Measurements from ENCODE around the gene PAX3.

PAX3 gene

DNA sequence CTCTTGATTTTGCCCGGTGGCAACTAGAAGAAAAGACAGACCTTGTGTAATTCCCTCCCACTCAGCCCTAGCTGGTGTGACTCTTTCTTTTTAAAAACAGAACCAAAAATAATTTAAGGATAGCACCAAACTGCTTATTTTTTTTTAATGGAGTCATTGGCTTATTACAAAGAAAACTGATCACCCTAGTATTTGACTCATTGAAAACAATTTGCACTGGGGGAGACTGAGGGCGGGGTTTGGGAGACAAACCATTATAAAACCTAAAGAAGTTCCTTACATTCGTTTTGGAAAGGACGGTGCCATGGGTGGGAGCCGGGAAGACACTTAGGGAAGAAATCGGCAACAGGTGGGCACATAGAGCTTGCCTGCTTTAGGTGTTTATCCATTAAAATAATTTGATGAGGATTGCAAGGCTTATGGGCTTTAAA, 2.5 kb downstream of the PAX3 start:
- H3K27me3 ChIP-seq (ENCODE audit: low read length), result no peaks in the 10 kb centered on the region
- H3K36me3 ChIP-seq (ENCODE audit: low read length), result no peaks in the 10 kb centered on the region
- no peaks in the 10 kb centered on the region for H3K9me3 ChIP-seq (ENCODE audit: insufficient read depth, low read length)
- no peaks in the 10 kb centered on the region for H3F3A ChIP-seq (ENCODE audit: insufficient read depth)
- H4K20me1 ChIP-seq (ENCODE audit: low read depth, low read length), result no peaks in the 10 kb centered on the region
- H3K9ac ChIP-seq (ENCODE audit: low read length), result no peak overlapping the region
- no peak overlapping the region for H3K4me2 ChIP-seq (ENCODE audit: low read depth, low read length, poor library complexity, severe bottlenecking)
- no peaks in the 10 kb centered on the region for H3K9me2 ChIP-seq (replicated peaks; ENCODE audit: insufficient read depth, low read length)
- TF ChIP-seq, protein P1, sequence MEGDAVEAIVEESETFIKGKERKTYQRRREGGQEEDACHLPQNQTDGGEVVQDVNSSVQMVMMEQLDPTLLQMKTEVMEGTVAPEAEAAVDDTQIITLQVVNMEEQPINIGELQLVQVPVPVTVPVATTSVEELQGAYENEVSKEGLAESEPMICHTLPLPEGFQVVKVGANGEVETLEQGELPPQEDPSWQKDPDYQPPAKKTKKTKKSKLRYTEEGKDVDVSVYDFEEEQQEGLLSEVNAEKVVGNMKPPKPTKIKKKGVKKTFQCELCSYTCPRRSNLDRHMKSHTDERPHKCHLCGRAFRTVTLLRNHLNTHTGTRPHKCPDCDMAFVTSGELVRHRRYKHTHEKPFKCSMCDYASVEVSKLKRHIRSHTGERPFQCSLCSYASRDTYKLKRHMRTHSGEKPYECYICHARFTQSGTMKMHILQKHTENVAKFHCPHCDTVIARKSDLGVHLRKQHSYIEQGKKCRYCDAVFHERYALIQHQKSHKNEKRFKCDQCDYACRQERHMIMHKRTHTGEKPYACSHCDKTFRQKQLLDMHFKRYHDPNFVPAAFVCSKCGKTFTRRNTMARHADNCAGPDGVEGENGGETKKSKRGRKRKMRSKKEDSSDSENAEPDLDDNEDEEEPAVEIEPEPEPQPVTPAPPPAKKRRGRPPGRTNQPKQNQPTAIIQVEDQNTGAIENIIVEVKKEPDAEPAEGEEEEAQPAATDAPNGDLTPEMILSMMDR (IDR thresholded peaks at IDR 0.05; ENCODE audit: insufficient read depth, low read length, poor library complexity, severe bottlenecking), result no peak
- no peak for TF ChIP-seq EZH2phosphoT487 (conservative IDR thresholded peaks at IDR 0.05; ENCODE audit: low read length)
- H3K4me3 ChIP-seq (ENCODE audit: insufficient read depth, low read length, poor library complexity, severe bottlenecking), result no peak overlapping the region
- H3K27ac ChIP-seq (ENCODE audit: low read depth, low read length), result no peak overlapping the region
- H2AFZ ChIP-seq (ENCODE audit: low read depth, low read length, severe bottlenecking), result no peak overlapping the region
- no peaks in the 10 kb centered on the region for H3K79me2 ChIP-seq (ENCODE audit: insufficient read depth, low read length)

DNA sequence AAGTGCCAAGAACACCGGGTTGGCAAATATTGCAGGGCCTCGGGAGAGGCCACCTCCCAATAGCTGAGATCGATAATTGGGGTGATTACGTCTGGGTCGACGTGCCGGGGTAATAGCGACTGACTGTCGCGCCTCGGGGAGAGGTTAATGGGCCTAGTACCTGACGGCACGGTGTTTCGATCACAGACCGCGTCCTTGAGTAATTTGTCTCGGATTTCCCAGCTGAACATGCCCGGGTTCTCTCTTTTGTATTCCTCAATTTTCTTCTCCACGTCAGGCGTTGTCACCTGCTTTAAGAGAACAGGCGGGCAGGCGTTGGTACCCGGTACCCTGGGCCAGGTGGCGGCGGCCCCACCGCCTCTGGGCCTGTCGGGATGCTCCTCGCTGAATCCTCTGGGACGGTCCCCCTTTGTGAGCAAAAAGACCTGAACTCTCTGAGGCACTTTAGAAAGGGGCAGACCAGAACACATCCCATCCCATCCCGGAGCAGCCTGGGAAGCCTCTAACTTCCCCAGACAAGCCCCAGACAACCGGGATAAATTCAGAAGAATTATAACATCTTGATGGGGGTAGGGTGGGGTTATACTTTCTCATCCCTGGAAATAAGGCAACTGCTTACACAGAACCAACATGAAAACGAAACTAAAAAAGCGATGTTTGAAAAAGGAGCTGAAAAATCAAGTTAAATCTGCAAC, 3.3 kb downstream of the PAX3 start:
- no peaks in the 10 kb centered on the region for H3F3A ChIP-seq (ENCODE audit: insufficient read depth)
- H4K20me1 ChIP-seq (ENCODE audit: low read depth, low read length), result no peaks in the 10 kb centered on the region
- no peaks in the 10 kb centered on the region for H3K9me3 ChIP-seq (ENCODE audit: insufficient read depth, low read length)
- H3K9me2 ChIP-seq (replicated peaks; ENCODE audit: insufficient read depth, low read length), result no peaks in the 10 kb centered on the region
- no peak for TF ChIP-seq EZH2phosphoT487 (conservative IDR thresholded peaks at IDR 0.05; ENCODE audit: low read length)
- TF ChIP-seq, protein P1 (IDR thresholded peaks at IDR 0.05; ENCODE audit: insufficient read depth, low read length, poor library complexity, severe bottlenecking), result no peak
- H3K4me2 ChIP-seq (ENCODE audit: low read depth, low read length, poor library complexity, severe bottlenecking), result no peak overlapping the region
- H3K79me2 ChIP-seq (ENCODE audit: insufficient read depth, low read length), result no peaks in the 10 kb centered on the region
- no peak overlapping the region for H3K9ac ChIP-seq (ENCODE audit: low read length)
- no peak overlapping the region for H2AFZ ChIP-seq (ENCODE audit: low read depth, low read length, severe bottlenecking)
- no peak overlapping the region for H3K27ac ChIP-seq (ENCODE audit: low read depth, low read length)
- H3K36me3 ChIP-seq (ENCODE audit: low read length), result no peaks in the 10 kb centered on the region
- H3K4me3 ChIP-seq (ENCODE audit: insufficient read depth, low read length, poor library complexity, severe bottlenecking), result no peak overlapping the region
- no peaks in the 10 kb centered on the region for H3K27me3 ChIP-seq (ENCODE audit: low read length)

DNA sequence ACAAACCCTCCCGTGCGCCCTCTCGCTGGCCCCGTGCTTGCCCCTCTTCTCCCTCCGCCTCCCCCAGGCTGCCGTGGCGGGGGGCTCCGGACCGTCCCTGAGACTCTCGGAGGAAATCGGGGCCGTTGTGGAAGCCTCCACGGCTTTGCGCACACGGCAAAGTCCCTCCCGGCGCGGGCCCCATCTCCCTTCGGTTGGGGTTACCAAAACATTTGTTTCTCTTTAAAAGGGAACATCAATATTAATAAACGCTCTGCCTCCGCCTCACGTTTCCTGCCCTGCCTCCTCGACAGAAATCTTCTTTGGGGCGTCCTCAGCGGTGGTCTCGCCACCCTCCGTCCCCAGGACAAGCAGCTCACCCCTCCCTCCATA, 3.8 kb downstream of the PAX3 start:
- H2AFZ ChIP-seq (ENCODE audit: low read depth, low read length, severe bottlenecking), result no peak overlapping the region
- no peaks in the 10 kb centered on the region for H3F3A ChIP-seq (ENCODE audit: insufficient read depth)
- no peaks in the 10 kb centered on the region for H3K36me3 ChIP-seq (ENCODE audit: low read length)
- no peaks in the 10 kb centered on the region for H4K20me1 ChIP-seq (ENCODE audit: low read depth, low read length)
- H3K4me2 ChIP-seq (ENCODE audit: low read depth, low read length, poor library complexity, severe bottlenecking), result no peak overlapping the region
- H3K9ac ChIP-seq (ENCODE audit: low read length), result no peak overlapping the region
- no peak for TF ChIP-seq EZH2phosphoT487 (conservative IDR thresholded peaks at IDR 0.05; ENCODE audit: low read length)
- TF ChIP-seq, protein P1 (IDR thresholded peaks at IDR 0.05; ENCODE audit: insufficient read depth, low read length, poor library complexity, severe bottlenecking), result no peak
- no peak overlapping the region for H3K4me3 ChIP-seq (ENCODE audit: insufficient read depth, low read length, poor library complexity, severe bottlenecking)
- no peaks in the 10 kb centered on the region for H3K9me2 ChIP-seq (replicated peaks; ENCODE audit: insufficient read depth, low read length)
- no peaks in the 10 kb centered on the region for H3K9me3 ChIP-seq (ENCODE audit: insufficient read depth, low read length)
- no peaks in the 10 kb centered on the region for H3K79me2 ChIP-seq (ENCODE audit: insufficient read depth, low read length)
- no peak overlapping the region for H3K27ac ChIP-seq (ENCODE audit: low read depth, low read length)
- H3K27me3 ChIP-seq (ENCODE audit: low read length), result no peaks in the 10 kb centered on the region
